MM.1S (cell line): ENCODE results near the gene SH3BP2.

Experiments
- DNase-seq: peaks from one replicate; pipeline ENCODE4 v3.0.0-alpha.2; 2015
- H2AFZ ChIP-seq: fragments of 300-600 bp; sonication (generic); 2 replicates; pipeline ENCODE4 v1.6.0; 2016; ENCODE audit warnings: antibody characterized with exemption, low read length
- H3F3A ChIP-seq: fragments of 300-600 bp; sonication (generic); 2 replicates; pipeline ENCODE4 v1.6.1; 2016; ENCODE audit warnings: mild to moderate bottlenecking, antibody characterized with exemption, low read length, moderate library complexity, mixed read lengths; ENCODE audit not compliant: insufficient read depth
- H3K27ac ChIP-seq: fragments of 300-600 bp; sonication (generic); 2 replicates; pipeline ENCODE4 v1.5.1; 2016; ENCODE audit warnings: mild to moderate bottlenecking, low read length
- H3K27me3 ChIP-seq: fragments of 300-600 bp; sonication (generic); replicated peaks from 2 replicates; pipeline ENCODE4 v1.6.0; 2016; ENCODE audit warnings: low read length; ENCODE audit not compliant: insufficient read depth
- H3K36me3 ChIP-seq: fragments of 300-600 bp; sonication (generic); replicated peaks from 2 replicates; pipeline ENCODE4 v1.6.1; 2016; ENCODE audit warnings: mild to moderate bottlenecking, low read length, mixed read lengths; ENCODE audit not compliant: insufficient read depth
- H3K4me1 ChIP-seq: fragments of 300-600 bp; sonication (generic); 2 replicates; pipeline ENCODE4 v1.6.1; 2016; ENCODE audit warnings: low read length, mixed read lengths
- H3K4me2 ChIP-seq: fragments of 300-600 bp; sonication (generic); 2 replicates; pipeline ENCODE4 v1.6.0; 2016; ENCODE audit warnings: low read depth, low read length
- H3K4me3 ChIP-seq: fragments of 300-600 bp; sonication (generic); 2 replicates; pipeline ENCODE4 v1.5.1; 2016; ENCODE audit warnings: low read length, mixed read lengths
- H3K79me2 ChIP-seq: fragments of 300-600 bp; sonication (generic); 2 replicates; pipeline ENCODE4 v1.6.1; 2016; ENCODE audit warnings: mixed run types, low read length, mixed read lengths
- H3K9ac ChIP-seq: fragments of 300-600 bp; sonication (generic); 2 replicates; pipeline ENCODE4 v1.6.1; 2016; ENCODE audit warnings: low read length, mixed read lengths
- H3K9me2 ChIP-seq: fragments of 300-600 bp; sonication (generic); replicated peaks from 2 replicates; pipeline ENCODE4 v1.6.1; 2016; ENCODE audit warnings: mild to moderate bottlenecking, low read length, mixed read lengths; ENCODE audit not compliant: insufficient read depth
- H3K9me3 ChIP-seq: fragments of 300-600 bp; sonication (generic); replicated peaks from 2 replicates; pipeline ENCODE4 v1.6.1; 2016; ENCODE audit warnings: mild to moderate bottlenecking, low read length, mixed read lengths; ENCODE audit not compliant: insufficient read depth
- H4K20me1 ChIP-seq: fragments of 300-600 bp; sonication (generic); 2 replicates; pipeline ENCODE4 v1.6.1; 2016; ENCODE audit warnings: mild to moderate bottlenecking, low read length, moderate library complexity, mixed read lengths; ENCODE audit not compliant: insufficient read depth
- EZH2 ChIP-seq: fragments of 300-600 bp; sonication (generic); optimal IDR thresholded peaks from 2 replicates; pipeline ENCODE3; 2017; ENCODE audit warnings: low read depth, mild to moderate bottlenecking, antibody characterized with exemption, low read length, mixed read lengths
- EZH2phosphoT487 ChIP-seq: fragments of 300-600 bp; sonication (generic); IDR thresholded peaks from 2 replicates; pipeline ENCODE4 v1.6.1; 2018; ENCODE audit warnings: antibody characterized with exemption, low read length
- TF ChIP-seq, protein P1 (sequence below): fragments of 300-600 bp; sonication (generic); IDR thresholded peaks from 2 replicates; pipeline ENCODE4 v1.5.1; 2016; ENCODE audit warnings: antibody characterized with exemption, low read length, mixed read lengths

Gene SH3BP2

DNA sequence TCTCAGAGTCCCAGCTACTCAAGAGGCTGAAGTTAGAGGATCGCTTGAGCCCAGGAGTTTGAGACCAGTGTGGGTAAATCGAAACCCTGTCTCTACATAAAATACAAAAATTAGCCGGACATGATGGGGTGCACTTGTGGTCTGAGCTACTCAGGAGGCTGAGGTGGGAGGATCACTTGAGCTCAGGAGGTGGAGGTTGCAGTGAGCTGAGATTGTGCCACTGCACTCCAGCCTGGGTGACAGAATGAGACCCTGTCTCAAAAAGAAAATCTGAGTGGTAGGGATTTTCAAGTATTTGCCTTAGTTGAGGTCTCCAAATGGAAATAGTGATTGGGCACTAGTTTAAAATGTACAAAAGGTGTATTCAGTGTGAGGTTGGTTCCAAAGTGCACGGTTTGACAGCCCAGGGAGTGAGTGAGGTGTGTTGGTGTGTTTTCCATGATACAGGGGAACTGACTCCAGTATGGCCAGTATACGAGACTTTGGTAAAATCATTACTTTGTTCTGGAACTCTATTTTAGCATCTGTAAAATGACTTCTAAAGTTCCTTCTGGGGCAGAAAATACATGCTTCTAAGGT, 64.6 kb downstream of the SH3BP2 start:
- Histone ChIP-seq H4K20me1 (peaks cover 26% of the 10 kb centered on the region), H3K27me3 (no peaks in the 10 kb centered on the region), H3K4me3 (no peak overlapping the region), H3K79me2 (peaks cover 96% of the 10 kb centered on the region), H3K36me3 (peaks cover 3% of the 10 kb centered on the region; the same call in 1 of the 2 replicates), H3K9me2 (no peaks in the 10 kb centered on the region), H3F3A (peaks cover 9% of the 10 kb centered on the region), H3K9ac (no peak overlapping the region), H3K4me1 (peaks cover 17% of the 10 kb centered on the region), H3K27ac (no peak overlapping the region), H3K4me2 (no peak overlapping the region), H3K9me3 (no peaks in the 10 kb centered on the region), H2AFZ (no peak overlapping the region)
- no peak for DNase-seq
- TF ChIP-seq EZH2 (no peak), EZH2phosphoT487 (no peak)
- TF ChIP-seq, protein P1, sequence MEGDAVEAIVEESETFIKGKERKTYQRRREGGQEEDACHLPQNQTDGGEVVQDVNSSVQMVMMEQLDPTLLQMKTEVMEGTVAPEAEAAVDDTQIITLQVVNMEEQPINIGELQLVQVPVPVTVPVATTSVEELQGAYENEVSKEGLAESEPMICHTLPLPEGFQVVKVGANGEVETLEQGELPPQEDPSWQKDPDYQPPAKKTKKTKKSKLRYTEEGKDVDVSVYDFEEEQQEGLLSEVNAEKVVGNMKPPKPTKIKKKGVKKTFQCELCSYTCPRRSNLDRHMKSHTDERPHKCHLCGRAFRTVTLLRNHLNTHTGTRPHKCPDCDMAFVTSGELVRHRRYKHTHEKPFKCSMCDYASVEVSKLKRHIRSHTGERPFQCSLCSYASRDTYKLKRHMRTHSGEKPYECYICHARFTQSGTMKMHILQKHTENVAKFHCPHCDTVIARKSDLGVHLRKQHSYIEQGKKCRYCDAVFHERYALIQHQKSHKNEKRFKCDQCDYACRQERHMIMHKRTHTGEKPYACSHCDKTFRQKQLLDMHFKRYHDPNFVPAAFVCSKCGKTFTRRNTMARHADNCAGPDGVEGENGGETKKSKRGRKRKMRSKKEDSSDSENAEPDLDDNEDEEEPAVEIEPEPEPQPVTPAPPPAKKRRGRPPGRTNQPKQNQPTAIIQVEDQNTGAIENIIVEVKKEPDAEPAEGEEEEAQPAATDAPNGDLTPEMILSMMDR = no peak

DNA sequence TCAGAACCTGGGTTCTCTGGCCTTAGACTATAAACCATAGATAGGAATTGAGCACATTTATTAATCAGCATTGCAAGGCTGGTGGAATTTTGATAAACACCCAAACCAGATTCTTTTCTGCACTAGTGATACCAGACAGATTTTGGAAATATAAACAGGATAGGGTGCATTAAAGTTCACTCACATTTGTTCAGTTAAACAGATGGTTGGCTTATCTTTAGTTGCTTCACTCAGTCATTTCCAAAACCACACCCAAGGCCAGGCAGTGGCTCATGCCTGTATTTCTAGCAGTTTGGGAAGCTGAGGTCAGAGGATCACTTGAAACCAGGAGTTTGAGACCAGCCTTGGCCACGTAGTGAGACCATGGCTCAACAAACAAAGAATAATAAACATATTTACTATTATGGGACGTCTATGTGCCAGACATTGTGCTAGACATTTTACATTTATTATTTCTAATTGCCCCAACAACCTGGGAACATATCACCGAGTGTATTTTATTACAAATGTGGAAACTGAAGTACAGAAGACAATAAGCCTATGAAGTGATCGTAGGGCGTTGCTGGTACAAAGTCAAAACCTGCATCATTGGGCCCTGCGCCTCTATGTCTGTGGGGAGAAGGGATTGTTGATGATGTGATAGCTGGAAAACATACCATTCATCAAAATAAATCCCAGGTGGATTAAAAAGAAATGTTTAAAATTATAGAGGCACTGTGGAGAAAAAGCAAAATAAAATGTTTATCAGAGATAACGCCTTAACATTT, 65.7 kb downstream of the SH3BP2 start:
- H2AFZ ChIP-seq = no peak overlapping the region
- DNase-seq = no peak
- H3K4me2 ChIP-seq = no peak overlapping the region
- peaks cover 96% of the 10 kb centered on the region for H3K79me2 ChIP-seq
- no peak overlapping the region for H3K27ac ChIP-seq
- H3K9ac ChIP-seq = no peak overlapping the region
- TF ChIP-seq, protein P1 = no peak
- TF ChIP-seq EZH2phosphoT487 = no peak
- no peak for TF ChIP-seq EZH2
- no peaks in the 10 kb centered on the region for H3K27me3 ChIP-seq
- H3K4me1 ChIP-seq = peaks cover 22% of the 10 kb centered on the region
- H3K9me2 ChIP-seq = no peaks in the 10 kb centered on the region
- H4K20me1 ChIP-seq = peaks cover 32% of the 10 kb centered on the region
- peaks cover 12% of the 10 kb centered on the region for H3F3A ChIP-seq
- H3K4me3 ChIP-seq = no peak overlapping the region
- no peaks in the 10 kb centered on the region for H3K9me3 ChIP-seq
- H3K36me3 ChIP-seq = peaks cover 3% of the 10 kb centered on the region; the same call in 1 of the 2 replicates

DNA sequence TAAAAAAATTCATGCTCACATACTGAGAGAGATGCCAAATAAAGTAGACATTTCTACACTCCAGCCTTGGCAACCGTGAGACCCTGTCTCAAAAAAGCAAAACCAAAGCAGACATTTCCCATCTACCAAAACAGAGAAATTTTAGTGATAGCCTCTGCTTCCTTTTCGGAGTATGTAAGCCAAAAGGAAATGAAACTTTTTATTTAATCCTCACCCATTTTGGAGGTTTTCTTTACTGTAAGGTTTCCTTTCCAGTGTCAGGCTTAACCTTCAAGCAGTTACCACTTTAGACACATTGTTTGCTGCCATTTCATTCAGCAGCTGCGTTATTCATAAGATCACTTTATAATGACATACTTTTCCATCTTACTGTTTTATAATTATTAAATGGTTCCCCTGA, 66.6 kb downstream of the SH3BP2 start:
- Histone ChIP-seq H2AFZ (no peak overlapping the region), H3K9me2 (no peaks in the 10 kb centered on the region), H3K4me2 (no peak overlapping the region), H3K4me3 (no peak overlapping the region), H3F3A (peaks cover 12% of the 10 kb centered on the region), H3K79me2 (peaks cover 96% of the 10 kb centered on the region), H3K9me3 (no peaks in the 10 kb centered on the region), H4K20me1 (peaks cover 32% of the 10 kb centered on the region), H3K36me3 (peaks cover 3% of the 10 kb centered on the region; the same call in 1 of the 2 replicates), H3K27ac (no peak overlapping the region), H3K27me3 (no peaks in the 10 kb centered on the region), H3K4me1 (peaks cover 22% of the 10 kb centered on the region), H3K9ac (no peak overlapping the region)
- no peak for DNase-seq
- TF ChIP-seq EZH2phosphoT487 (no peak), EZH2 (no peak)
- TF ChIP-seq, protein P1 = no peak
